Measurements from ENCODE around the gene DLD.
"Not testable (repeated sequence)": the region's sequence is repeated elsewhere in the genome, so short reads cannot be mapped to it uniquely, and the experiment has no call there.

Gene DLD

DNA sequence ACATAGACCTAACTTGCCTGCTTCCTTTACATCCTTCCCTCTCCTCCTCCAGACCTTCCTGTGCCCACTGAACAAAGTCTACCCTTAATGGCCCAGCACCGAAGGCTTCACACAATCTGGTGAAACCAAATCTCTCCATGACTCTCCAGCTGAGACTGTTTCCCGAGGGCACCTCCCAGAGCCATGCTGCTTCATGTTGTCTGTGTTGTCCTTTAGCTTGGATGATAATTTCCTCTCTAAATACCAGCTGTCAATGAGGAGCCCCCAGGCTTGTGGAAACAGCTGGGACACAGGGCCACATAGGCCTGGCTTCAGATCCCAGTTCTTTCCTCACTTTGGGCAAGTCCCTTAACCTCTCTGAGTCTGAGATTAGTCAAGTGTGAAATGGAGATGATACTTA, 54.3 kb downstream of the DLD start:
- no peak for DNase-seq (ENCODE audit: low spot score)

DNA sequence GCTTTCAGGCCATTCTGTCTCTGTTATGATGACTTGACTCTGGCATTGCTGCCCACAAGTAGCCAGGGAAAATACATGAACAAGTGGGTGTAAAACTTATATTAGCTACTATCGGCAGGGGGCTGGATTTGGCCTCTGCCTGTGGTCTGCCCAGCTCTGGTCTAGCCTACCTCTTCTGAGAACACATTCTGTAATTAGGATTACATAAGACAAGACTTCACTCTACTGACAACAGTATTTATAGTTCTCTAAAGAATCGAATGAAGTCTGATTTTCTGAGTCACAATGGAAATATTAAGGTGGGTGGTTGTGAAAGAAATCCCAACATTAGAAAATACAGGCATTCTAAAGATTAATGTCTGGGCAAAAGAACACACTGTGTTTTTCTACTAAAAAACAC, 55.5 kb downstream of the DLD start:
- DNase-seq (ENCODE audit: low spot score) = no peak

DNA sequence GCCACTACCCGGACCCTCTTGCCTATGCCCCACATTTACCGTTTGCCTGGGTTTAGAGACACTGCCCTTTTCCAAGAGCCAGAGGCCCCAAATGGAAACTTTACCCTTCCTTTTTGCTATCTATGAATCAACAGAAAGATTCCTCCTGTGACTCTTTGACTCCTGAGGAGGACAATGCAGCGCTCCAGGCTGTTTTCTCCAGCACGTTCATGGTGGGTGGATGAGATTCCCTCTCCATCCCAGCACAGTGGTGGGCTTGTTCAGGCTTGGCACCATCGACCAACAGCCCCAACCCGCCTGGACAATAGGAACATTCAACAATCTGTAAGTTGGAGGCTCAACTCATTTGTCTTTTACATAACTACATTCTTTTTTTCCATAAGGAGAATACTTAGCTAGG, 55.9 kb downstream of the DLD start:
- no peak for DNase-seq (ENCODE audit: low spot score)

DNA sequence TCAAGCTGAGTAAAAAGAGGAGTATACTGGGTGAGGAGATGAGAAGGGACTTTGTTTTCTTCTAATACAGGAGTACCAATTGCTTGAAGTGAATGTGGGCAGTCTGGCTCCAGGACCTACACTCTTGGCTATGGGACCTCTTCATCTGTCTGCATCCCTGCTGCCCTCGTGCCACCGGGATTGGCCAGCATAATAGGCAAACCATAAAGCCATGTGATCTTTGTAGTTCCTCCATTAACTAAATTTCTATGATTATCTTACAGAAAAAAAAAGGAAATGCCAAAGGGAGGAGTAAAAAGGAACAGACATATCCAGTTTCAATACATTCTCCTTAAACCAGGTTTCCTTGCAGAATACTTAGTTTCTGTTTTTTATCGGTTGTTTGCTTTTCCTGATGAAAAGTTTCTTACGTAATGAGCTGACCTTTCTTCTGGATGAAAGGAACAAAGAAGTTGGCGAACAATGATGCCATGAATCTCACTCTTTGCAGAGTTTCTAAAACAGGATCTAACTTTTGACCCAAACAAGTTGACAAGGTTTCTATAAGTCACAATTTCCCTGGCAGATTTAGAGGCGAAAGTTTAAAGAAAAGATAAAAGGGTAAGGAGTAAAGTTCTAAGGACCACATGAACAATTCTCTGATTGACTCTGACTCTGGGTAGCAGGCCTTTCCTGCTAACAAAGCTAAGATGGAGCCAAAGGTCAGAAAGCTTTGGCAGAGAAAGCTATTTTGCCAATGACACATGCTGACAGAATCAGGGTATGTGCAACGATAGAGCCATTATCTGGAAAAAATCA, 57.9 kb downstream of the DLD start:
- peak; percentile 36 for DNase-seq (ENCODE audit: low spot score)

DNA sequence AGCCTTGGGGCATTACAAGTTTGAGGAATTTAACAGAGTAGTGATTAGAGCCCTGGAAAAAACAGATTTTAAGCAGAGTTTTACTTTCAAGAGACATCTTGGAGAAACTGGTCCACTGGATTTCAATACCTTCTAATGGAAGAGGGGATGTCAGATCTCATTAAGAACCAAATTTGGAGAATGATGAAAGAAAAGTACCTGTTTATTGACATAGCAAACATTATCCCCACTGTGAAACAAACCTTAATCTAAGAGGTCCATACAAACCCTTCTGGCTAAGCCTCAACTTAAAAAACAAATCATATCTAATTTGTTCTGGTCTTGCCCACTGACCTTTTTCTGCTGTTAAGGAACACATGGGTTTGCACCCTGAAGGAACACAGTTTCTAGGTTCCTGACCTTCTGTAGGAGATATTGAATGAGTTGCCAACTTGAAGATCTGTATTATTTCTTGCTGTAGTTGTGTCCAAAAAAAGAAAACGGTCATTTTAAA, 58.5 kb downstream of the DLD start:
- no peak for DNase-seq (ENCODE audit: low spot score)

DNA sequence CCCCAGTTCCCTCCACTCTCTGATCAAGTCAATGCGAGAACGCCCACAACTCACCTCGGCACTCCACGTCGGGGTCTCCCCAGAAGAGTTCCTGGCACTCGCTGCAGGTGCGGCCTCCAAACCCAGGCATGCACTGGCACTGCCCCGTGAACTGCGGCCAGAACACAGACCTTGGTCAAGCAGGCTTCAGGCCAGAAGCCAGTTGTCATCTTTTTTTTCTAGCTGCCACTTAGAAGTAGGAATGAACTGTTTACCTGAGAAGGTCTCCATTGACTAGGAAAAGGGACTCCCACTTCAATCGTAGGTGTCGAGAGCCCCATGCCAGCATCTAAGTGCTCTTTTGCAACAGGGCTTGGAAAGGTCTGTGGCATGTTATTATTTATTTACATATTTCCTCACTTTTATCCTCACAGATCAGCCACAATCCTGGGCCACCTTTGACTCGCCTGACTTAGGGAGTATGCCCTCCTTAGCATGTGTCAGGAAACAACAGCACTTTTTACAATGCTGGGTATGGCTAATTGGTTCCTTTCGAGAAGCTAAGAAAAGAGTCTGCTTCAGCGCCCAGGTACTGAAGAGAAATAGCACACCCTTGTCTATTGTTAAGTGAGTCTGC, 60.3 kb downstream of the DLD start:
- no peak for DNase-seq (ENCODE audit: low spot score)

DNA sequence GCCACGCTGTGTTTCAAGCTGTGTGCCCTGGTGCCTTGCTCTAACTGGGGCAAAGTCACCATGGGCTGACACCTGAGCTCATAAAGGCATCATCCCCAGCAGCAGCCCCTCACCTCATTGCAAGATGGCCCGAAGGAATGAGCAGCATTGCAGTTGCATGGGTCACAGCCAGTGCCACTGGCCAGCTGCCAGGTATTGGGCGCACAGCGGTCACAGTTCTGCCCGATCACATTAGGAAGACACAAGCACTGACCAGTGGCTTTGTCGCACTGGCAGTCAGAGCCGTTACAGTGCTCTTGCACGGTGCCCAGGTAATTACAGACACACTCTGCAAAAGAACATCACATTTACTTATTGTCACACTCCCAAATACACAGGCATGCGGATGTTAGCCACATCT, 60.9 kb downstream of the DLD start:
- no peak for DNase-seq (ENCODE audit: low spot score)

DNA sequence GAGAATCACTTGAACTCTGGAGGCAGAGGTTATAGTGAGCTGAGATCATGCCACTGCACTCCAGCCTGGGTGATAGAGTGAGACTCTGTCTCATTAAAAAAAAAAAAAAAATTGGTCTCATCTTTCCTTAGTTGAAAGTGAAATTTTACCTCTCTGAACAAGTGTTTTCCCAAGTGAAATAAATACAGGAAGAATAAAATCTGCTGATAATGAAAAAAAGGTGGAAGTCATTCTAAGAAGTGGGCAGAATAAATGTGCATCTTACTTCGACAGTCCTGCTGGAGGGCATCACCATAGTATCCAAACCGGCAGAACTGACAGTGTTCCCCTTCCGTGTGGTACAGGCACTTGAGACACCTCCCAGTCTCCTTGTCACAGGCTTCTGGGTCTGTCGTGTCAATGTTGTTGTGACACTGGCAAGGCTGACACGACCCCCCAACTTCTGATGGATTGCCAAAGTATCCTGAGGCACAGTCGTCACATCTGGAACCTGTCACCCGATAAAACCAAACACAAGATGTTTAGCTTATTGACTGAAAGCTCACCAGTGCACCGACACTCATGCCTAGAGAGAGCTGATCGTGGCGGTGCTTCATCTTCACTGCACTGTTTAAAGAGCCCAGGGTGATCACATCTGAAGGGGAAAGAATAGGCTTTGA, 62.4 kb downstream of the DLD start:
- DNase-seq (ENCODE audit: low spot score) = no peak

DNA sequence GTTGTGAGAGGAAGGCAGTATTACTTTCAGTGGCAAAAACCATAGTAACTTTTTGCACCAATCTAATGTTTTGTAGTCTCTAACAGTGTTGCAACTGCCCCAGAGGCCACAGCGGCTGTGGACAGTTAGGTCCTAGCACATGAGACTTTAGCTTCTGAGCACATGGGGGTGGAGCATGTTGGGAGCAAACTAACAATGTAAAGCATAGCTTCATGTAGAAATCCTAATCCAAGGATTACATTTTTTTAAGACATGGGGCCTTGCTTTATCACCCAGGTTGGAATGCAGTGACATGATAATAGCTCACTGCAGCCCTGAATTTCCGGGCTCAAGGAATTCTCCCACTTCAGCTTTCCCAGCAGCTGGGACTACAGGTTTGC, 62.9 kb downstream of the DLD start:
- no peak for DNase-seq (ENCODE audit: low spot score)

DNA sequence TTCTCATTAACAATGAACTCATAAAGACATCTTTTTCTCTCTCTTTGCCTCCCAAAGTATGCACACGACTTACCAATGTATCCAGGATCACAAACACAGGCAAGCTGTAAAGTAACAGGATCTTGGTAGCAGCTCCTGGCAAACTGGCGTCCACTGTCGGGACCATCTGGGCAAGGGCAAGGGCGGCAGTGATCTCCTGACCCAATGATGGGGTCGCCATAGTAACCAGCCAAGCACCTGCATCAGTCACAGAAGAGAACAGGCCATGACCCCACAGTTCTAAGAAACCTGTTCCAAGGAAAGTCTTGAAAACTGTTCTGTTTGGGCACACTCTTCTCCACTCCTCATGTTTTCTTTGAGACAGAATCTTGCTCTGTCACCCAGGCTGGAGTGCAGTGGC, 64.4 kb downstream of the DLD start:
- no peak for DNase-seq (ENCODE audit: low spot score)

DNA sequence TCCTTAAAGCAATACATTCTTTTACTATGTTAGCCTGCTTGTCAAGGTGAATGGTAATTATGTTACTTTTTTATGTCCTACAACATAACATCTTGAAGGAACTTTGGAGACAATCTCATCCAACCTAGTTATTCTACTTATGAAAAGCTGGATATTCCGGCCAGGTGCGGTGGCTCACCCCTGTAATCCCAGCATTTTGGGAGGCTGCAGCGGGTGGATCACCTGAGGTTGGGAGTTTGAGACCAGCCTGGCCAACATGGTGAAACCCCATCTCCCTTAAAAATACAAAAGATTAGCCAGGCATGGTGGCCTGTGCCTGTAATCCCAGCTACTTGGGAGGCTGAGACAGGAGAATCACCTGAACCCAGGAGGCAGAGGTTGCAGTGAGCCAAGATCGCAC, 66.0 kb downstream of the DLD start:
- not testable (repeated sequence) for DNase-seq (ENCODE audit: low spot score)

DNA sequence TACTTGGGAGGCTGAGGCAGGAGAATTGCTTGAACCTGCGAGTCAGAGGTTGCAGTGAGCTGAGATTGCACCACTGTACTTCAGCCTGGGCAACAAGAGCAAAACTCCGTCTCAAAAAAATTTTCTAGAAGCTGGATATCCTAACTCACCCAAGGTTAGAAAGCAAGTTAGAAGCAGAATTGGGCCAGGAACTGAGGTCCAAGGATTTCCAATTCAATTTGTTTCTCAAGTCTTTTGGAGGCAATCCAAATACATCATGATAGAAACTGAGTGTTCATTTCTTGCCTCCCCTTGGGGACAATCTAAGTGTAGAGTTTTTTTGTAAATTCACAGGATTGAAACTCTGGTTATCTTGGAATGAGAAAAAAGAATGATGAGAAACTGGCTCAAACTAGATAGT, 66.5 kb downstream of the DLD start:
- DNase-seq (ENCODE audit: low spot score) = no peak

DNA sequence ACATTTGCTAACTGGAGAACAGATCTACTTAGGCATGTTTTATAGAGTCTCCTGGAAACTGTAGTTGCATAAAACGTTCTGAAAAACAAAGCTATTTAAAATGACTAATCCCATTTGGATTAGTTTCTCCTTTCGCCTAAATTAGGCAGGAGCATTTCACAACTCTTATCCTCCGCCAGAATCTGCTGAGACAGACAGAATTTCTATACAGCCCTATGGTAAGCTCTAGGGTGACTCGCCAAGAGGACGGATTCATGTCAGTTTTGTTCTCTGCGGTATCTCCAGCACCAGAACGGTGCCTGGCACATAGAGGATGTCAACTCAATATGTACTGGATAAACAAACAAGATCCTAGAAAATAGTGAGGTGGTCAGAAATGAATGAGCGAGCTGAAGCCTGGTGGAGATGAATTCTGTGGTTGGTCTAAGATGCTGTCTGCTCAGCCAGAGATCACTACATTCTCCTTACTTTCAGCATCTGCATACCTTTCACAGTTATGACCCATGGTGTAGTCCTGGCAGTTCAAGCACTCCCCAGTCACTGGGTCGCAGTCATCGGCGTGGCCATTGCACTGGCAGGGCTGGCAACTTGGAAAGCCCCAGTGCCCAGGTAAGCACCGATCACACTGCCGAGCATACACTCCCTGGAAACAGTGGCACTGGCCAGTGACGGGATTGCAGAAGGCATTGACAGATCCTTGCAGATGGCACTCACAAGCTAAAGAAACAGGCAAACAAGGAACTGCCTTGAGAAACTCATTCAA, 68.0 kb downstream of the DLD start:
- DNase-seq (ENCODE audit: low spot score) = no peak

DNA sequence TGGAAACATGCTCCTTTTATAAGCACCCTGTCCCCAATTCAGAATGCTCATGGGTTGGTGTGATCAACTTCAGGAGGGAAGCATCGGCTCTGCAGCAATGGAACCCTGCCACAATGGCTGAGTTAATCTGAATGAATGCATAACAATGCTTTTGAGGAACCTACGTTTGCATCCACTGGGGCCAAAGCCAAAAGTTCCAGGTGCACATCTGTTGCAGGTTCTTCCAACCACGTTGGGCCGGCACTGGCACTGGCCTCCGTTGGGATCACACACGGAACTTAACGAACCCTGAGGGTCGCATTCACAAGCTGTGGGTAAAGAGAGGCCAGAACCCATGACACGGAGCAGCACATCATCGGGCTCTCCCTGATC, 68.5 kb downstream of the DLD start:
- no peak for DNase-seq (ENCODE audit: low spot score)

DNA sequence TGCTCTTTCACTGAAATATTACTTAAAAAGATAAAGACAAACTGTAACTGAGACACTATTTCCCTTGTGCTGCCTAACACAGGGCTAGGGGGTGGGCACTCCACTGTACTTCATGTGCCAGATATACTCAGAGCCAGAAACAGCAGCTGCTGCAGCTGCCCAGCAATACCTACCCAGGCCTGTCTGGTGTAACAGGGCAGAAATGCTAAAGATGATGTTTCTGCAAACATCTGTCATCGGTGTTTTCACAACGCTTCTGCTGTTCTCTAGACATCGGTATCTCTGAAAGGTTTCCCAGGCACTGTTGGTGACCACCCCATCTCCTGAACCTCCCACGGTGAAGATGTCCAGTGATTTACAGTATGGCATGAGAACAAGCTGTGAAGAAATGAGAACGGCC, 69.3 kb downstream of the DLD start:
- no peak for DNase-seq (ENCODE audit: low spot score)

DNA sequence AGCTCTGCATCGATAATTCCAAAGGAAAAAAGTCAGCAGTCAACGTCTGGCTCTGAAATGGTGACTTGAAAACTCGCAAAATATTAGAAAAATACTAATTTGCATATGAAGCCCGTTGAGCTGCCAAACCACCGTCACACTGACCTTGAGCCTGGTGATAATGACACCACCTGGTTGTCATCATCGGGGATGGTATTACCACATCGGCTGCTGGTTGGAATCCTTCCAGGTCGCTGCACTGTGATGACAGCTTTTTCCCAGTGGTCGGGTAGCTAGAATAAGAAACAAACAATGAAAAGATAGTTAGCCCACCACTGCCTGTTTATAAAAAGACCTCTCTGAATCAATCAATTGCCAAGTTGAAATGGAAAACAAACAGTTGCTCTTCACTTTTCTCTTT, 70.4 kb downstream of the DLD start:
- DNase-seq (ENCODE audit: low spot score) = no peak

DNA sequence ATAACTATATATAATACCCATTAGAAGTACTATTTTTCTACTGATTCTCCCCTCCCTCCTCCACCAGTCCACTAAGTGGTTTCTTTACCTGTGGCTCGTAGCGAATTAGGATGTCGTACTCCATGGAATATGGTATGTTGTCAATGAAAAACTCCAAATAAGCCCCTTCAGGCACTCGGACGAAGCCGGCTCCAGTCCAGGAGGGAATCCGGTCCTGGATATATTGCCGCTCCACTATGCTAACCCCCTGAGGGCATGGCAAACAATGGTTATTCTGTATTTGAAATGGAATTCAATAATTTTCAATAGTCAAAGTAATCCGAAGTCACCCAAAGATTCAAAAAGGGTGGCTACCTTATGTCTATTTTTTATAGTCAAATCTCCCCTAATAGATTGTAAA, 71.8 kb downstream of the DLD start:
- no peak for DNase-seq (ENCODE audit: low spot score)

DNA sequence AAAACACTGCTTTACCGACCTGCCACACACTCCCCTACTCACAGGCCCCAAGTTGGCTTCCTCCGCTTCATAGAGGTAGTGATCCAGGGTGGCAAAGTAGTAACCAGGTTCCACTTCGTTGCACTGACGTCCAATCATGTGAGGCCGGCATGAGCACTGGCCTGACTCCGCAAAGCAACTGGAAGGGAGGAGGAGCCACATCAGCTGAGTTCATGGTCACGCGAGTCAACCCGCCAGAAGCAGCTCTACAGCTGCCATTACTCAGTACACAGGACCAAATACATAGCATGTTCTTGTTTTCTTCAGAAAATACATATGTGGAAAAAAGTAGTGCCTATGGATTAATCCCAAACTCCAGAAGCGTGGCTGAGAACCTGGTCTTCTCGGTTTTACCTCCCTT, 73.5 kb downstream of the DLD start:
- DNase-seq (ENCODE audit: low spot score) = no peak

DNA sequence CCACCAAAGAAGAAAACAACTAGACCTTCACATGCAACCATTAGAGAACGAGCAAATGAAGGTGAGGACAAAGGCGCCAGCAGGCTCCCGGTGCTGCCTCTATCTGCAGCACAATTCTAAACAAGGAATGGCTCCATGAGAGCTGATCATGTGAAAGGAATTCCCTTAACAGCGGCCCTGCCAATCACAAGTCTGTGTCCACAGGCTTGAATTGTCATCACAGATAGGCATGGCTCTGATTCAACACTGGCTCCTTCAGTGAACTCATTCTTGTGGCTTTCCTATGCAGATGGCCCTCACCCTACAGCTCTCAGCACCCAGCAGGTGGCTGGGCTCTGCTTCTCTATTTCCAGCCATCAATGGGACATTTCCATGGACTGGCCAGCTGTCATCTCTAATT, 75.7 kb downstream of the DLD start:
- DNase-seq (ENCODE audit: low spot score) = peak; percentile 73

DNA sequence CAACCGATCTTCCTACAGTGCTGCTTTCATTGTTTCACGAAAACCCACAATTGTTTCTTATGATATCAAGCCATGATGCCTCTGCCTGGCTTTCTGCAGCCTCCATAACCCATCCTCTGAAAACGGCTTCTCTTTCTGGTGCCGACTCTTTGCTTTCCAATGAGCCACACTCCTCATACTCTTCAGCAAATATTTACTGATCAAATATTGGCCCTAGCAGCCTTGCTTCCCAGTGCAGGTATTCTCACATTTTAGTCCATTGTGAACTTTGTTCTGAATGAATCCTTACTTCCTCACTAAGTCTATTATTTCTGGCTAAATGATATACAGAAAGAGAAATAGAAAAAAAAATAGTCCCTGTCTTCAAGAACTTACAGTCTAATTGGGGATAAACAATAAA, 76.4 kb downstream of the DLD start:
- no peak for DNase-seq (ENCODE audit: low spot score)

DNA sequence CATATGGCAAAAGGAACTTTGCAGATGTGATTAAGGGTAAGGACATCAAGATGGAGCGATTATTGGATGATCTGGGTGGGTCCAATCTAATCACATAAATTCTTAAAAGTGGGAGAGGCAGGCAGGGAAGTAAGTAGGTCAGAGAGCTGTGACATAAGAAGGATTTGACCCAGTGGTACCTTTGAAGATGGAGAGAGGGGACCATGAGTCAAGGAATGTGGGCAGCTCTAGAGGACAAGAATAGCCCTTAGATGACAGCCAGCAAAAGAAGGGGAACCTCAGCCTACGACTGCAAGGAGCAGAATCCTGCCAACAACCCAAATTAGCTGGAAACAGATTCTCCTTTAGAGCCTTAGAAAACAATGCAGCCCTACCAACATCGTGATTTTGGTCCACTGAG, 77.5 kb downstream of the DLD start:
- DNase-seq (ENCODE audit: low spot score) = no peak

DNA sequence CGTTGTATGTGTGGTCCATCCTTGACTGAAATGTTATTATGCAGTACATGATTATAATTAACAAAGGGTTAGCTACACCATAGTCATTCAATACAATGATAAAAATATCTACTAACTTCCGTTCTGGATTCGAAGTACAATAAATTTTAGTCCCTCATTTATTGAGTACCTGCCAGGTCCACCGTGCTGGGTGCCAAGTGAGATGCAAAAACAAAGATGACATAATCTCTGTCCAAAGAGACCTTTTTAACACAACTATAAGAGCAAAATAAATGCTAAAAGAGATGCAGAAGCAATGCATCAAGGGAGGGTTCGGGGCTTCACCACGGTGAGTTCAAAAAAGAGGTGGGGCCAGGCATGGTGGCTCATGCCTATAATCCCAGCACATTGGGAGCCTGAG, 78.9 kb downstream of the DLD start:
- DNase-seq (ENCODE audit: low spot score) = no peak
